AG04449 (cell line): Measurements from ENCODE around the gene CT45A10.
"Not testable (repeated sequence)": the region's sequence is repeated elsewhere in the genome, so short reads cannot be mapped to it uniquely, and the experiment has no call there.

ENCODE experiments used
- CTCF ChIA-PET: fragments of 350-600 bp; formaldehyde crosslinking; extraction: SDS; loops from one replicate; lab custom pipeline; 2021; ENCODE audit warnings: antibody characterized with exemption; lab: Yijun Ruan, JAX
- POLR2A ChIA-PET: fragments of 400-600, 350-600 bp; formaldehyde crosslinking; extraction: SDS; loops from one replicate; lab custom pipeline; 2020; ENCODE audit warnings: antibody characterized with exemption, inconsistent platforms; lab: Yijun Ruan, JAX
- DNase-seq: peaks from one replicate; pipeline ENCODE4 v3.0.0-alpha.2; 2010; ENCODE audit warnings: low read depth, low spot score
- H3K4me3 ChIP-seq: 2 replicates; pipeline ENCODE4 v1.5.1; 2011; ENCODE audit warnings: low read depth, mild to moderate bottlenecking, control low read depth, low read length
- CTCF ChIP-seq: IDR thresholded peaks from one replicate; pipeline ENCODE4 v1.5.1; 2011; ENCODE audit warnings: mild to moderate bottlenecking, moderate library complexity, low read length, control low read depth, inconsistent platforms; ENCODE audit not compliant: insufficient read depth; ENCODE audit errors: missing control alignments

The CT45A10 gene

GRCh38 chrX:135910251-135910650 lies 17.0 kb upstream of the CT45A10 start:
- DNase-seq = no peak
- TF ChIP-seq CTCF = no peak
- POLR2A ChIA-PET = no interaction called here
- CTCF ChIA-PET = no interaction called here
- H3K4me3 ChIP-seq = no peak overlapping the region

GRCh38 chrX:135892781-135893180 lies 463 bp downstream of the CT45A10 start:
- ChIA-PET POLR2A (no interaction called here), CTCF (no interaction called here)
- no peak for TF ChIP-seq CTCF
- DNase-seq = no peak
- no peak overlapping the region for H3K4me3 ChIP-seq

GRCh38 chrX:135890087-135890585 lies 3.1 kb downstream of the CT45A10 start:
- TF ChIP-seq CTCF = no peak
- DNase-seq = no peak
- ChIA-PET CTCF (no interaction called here), POLR2A (no interaction called here)
- H3K4me3 ChIP-seq = no peak overlapping the region

GRCh38 chrX:135888976-135889375 lies 4.3 kb downstream of the CT45A10 start:
- CTCF ChIA-PET, POLR2A ChIA-PET, DNase-seq, H3K4me3 ChIP-seq: not testable (repeated sequence)

GRCh38 chrX:135888230-135888629 lies 5.0 kb downstream of the CT45A10 start:
- CTCF ChIA-PET, POLR2A ChIA-PET: not testable (repeated sequence)

GRCh38 chrX:135882741-135883140 lies 10.5 kb downstream of the CT45A10 start:
- POLR2A ChIA-PET, DNase-seq, H3K4me3 ChIP-seq, CTCF ChIA-PET: not testable (repeated sequence)

More at GRCh38 chrX:135888230-135888629, 5.0 kb downstream of the CT45A10 start:
- not testable (repeated sequence) for H3K4me3 ChIP-seq, DNase-seq

- DNase-seq, H3K4me3 ChIP-seq, POLR2A ChIA-PET, CTCF ChIA-PET: not testable (repeated sequence)
Observed at GRCh38 chrX:135871712-135872111, 21.5 kb downstream of the CT45A10 start, which contains the start of gene CT45A9. CT45A9 (minus strand) TSS chrX:135871812; CDS start chrX:135868061, 3,751 bp downstream.

GRCh38 chrX:135854438-135854837 lies 38.8 kb downstream of the CT45A10 start, which contains the start of gene CT45A8:
CT45A8 (minus strand) TSS chrX:135854538; CDS start chrX:135850783, 3,755 bp downstream.
- POLR2A ChIA-PET, CTCF ChIA-PET, H3K4me3 ChIP-seq, DNase-seq: not testable (repeated sequence)

- CTCF ChIA-PET, H3K4me3 ChIP-seq, POLR2A ChIA-PET, DNase-seq: not testable (repeated sequence)
Observed at GRCh38 chrX:135837180-135837579, 56.1 kb downstream of the CT45A10 start, which contains the start of gene CT45A7. CT45A7 (minus strand) TSS chrX:135837280; CDS start chrX:135833533, 3,747 bp downstream.
